SK-N-SH (cell line): ENCODE measurements around the gene UMOD. TPM values are rescaled to one million over a fixed set of nuclear protein-coding genes. Genes with fewer than 3 reads are reported as not detected.

Experiments
- CTCF ChIA-PET: fragments of 300-600, 350-600 bp; formaldehyde crosslinking; extraction: SDS; loops from one replicate; lab custom pipeline; 2021; lab: Yijun Ruan, JAX
- POLR2A ChIA-PET: fragments of 350-600 bp; sonication (Branson Sonifier 250); formaldehyde crosslinking; extraction: SDS; loops from one replicate; lab custom pipeline; 2020; ENCODE audit warnings: antibody characterized with exemption, inconsistent platforms; lab: Yijun Ruan, JAX
- DNase-seq: peaks from one replicate; pipeline ENCODE4 v3.0.0; 2012
- H2AFZ ChIP-seq: fragments of 200-600 bp; sonication (generic); 2 replicates; pipeline ENCODE4 v1.8.1; 2016; ENCODE audit warnings: antibody characterized with exemption, mild to moderate bottlenecking, low read depth
- H3F3A ChIP-seq: fragments of 200-600 bp; sonication (generic); replicated peaks from 2 replicates; pipeline ENCODE3; 2016; ENCODE audit warnings: antibody characterized with exemption, mild to moderate bottlenecking; ENCODE audit not compliant: insufficient read depth
- H3K27ac ChIP-seq, 2 experiments: fragments of 200-500 bp in 1 of 2; fragments of 200-600 bp in 1 of 2; sonication (Bioruptor generic) in 1 of 2; sonication (generic), shearing (Covaris generic) in 1 of 2; 2 replicates each; pipeline versions ENCODE4 v1.5.1 to v1.6.1; 2014 to 2016; ENCODE audit warnings: low read depth in 2 of 2, inconsistent platforms in 1 of 2, low read length in 1 of 2, mild to moderate bottlenecking in 1 of 2, mixed read lengths in 1 of 2
- H3K27me3 ChIP-seq: fragments of 200-600 bp; sonication (generic), shearing (Covaris generic); 2 replicates; pipeline ENCODE4 v1.6.1; 2016; ENCODE audit warnings: mixed run types; ENCODE audit not compliant: insufficient read depth
- H3K36me3 ChIP-seq, 2 experiments: fragments of 200-500 bp in 1 of 2; fragments of 200-600 bp in 1 of 2; sonication (Bioruptor generic) in 1 of 2; sonication (generic) in 1 of 2; replicated peaks in 1 of 2; 2 replicates each; pipeline versions ENCODE3 to v1.5.1; 2014 to 2016; ENCODE audit warnings: low read length in 1 of 2, mild to moderate bottlenecking in 1 of 2; ENCODE audit not compliant: insufficient read depth in 2 of 2, control insufficient read depth in 1 of 2
- H3K4me1 ChIP-seq, 2 experiments: fragments of 200-500 bp in 1 of 2; fragments of 200-600 bp in 1 of 2; sonication (Bioruptor generic) in 1 of 2; sonication (generic), shearing (Covaris generic) in 1 of 2; 2 replicates each; pipeline versions ENCODE4 v1.5.1 to v1.6.1; 2014 to 2016; ENCODE audit warnings: low read depth in 1 of 2, low read length in 1 of 2, mixed run types in 1 of 2; ENCODE audit not compliant: insufficient read depth in 2 of 2, control insufficient read depth in 1 of 2
- H3K4me2 ChIP-seq: fragments of 200-600 bp; sonication (generic), shearing (Covaris generic); 2 replicates; pipeline ENCODE4 v1.6.1; 2017; ENCODE audit warnings: mixed run types
- H3K4me3 ChIP-seq, 2 experiments: fragments of 200-500 bp in 1 of 2; fragments of 200-600 bp in 1 of 2; sonication (Bioruptor generic) in 1 of 2; sonication (generic), shearing (Covaris generic) in 1 of 2; 2 replicates each; pipeline versions ENCODE4 v1.5.1 to v1.8.1; 2014 to 2016; ENCODE audit warnings: low read depth in 2 of 2, inconsistent platforms in 1 of 2, low read length in 1 of 2, mild to moderate bottlenecking in 1 of 2, mixed read lengths in 1 of 2, moderate library complexity in 1 of 2
- H3K79me2 ChIP-seq: fragments of 200-600 bp; sonication (generic); 2 replicates; pipeline ENCODE4 v1.8.1; 2017; ENCODE audit warnings: mild to moderate bottlenecking; ENCODE audit not compliant: insufficient read depth
- H3K9ac ChIP-seq: fragments of 200-600 bp; sonication (generic); 2 replicates; pipeline ENCODE4 v1.6.1; 2017; ENCODE audit warnings: mixed run types
- H3K9me2 ChIP-seq: fragments of 200-600 bp; sonication (generic); 2 replicates; pipeline ENCODE4 v1.6.1; 2017; ENCODE audit warnings: mixed run types
- H3K9me3 ChIP-seq: fragments of 200-600 bp; sonication (generic); 2 replicates; pipeline ENCODE4 v1.6.1; 2017; ENCODE audit warnings: mixed run types, mild to moderate bottlenecking, moderate library complexity
- H4K20me1 ChIP-seq: fragments of 200-600 bp; sonication (generic); 2 replicates; pipeline ENCODE4 v1.6.1; 2017; ENCODE audit warnings: mild to moderate bottlenecking, mixed run types; ENCODE audit not compliant: insufficient read depth
- CHD2 ChIP-seq: fragments of 150-350 bp; IDR thresholded peaks from 2 replicates; pipeline ENCODE4 v1.6.1; 2018; ENCODE audit warnings: low read length; ENCODE audit not compliant: partially characterized antibody
- EP300 ChIP-seq, 2 experiments: IDR thresholded peaks; 2 replicates each; pipeline versions ENCODE4 v1.4.0 to v1.6.1; 2012; ENCODE audit warnings: borderline replicate concordance in 1 of 2, low read depth in 1 of 2, low read length in 1 of 2
- EZH2phosphoT487 ChIP-seq: fragments of 200-600 bp; sonication (generic); IDR thresholded peaks from 2 replicates; pipeline ENCODE4 v1.6.1; 2017; ENCODE audit warnings: low read depth, mixed run types, mild to moderate bottlenecking, antibody characterized with exemption, moderate library complexity, borderline replicate concordance
- MXI1 ChIP-seq: IDR thresholded peaks from 2 replicates; pipeline ENCODE4 v1.6.1; 2012; ENCODE audit warnings: mild to moderate bottlenecking, low read depth, low read length, improper control_type of control experiment
- NFIC ChIP-seq: IDR thresholded peaks from 2 replicates; pipeline ENCODE4 v1.4.0; 2012; ENCODE audit warnings: borderline replicate concordance
- NRF1 ChIP-seq: IDR thresholded peaks from 2 replicates; pipeline ENCODE4 v1.6.1; 2012; ENCODE audit warnings: low read depth, mild to moderate bottlenecking, low read length
- RAD21 ChIP-seq: IDR thresholded peaks from 2 replicates; pipeline ENCODE4 v1.6.1; 2012; ENCODE audit warnings: mild to moderate bottlenecking, low read length
- RCOR1 ChIP-seq: fragments of 150-350 bp; IDR thresholded peaks from 2 replicates; pipeline ENCODE4 v1.6.1; 2017; ENCODE audit warnings: antibody characterized with exemption, low read length
- SIN3A ChIP-seq: IDR thresholded peaks from 2 replicates; pipeline ENCODE4 v1.6.1; 2012; ENCODE audit warnings: low read depth, mild to moderate bottlenecking, low read length, moderate library complexity, borderline replicate concordance
- SMC3 ChIP-seq: IDR thresholded peaks from 2 replicates; pipeline ENCODE4 v1.6.1; 2012; ENCODE audit warnings: low read depth, low read length, improper control_type of control experiment
- TAF1 ChIP-seq: IDR thresholded peaks from 2 replicates; pipeline ENCODE4 v1.6.1; 2012; ENCODE audit warnings: low read depth, mild to moderate bottlenecking, low read length, moderate library complexity, borderline replicate concordance
- TCF12 ChIP-seq: IDR thresholded peaks from 2 replicates; pipeline ENCODE4 v1.4.0; 2012
- YY1 ChIP-seq: IDR thresholded peaks from 2 replicates; pipeline ENCODE4 v1.4.0; 2012; ENCODE audit warnings: low read depth, mild to moderate bottlenecking
- WGBS: methylation state at CpG from one replicate; pipeline ENCODE4 v1.1.6; 2017; ENCODE audit warnings: low lambda C conversion rate; 5-methylcytosine and 5-hydroxymethylcytosine counted together
- polyA plus RNA-seq, 3 experiments: library from polyadenylated mRNA; depleted of rRNA; stranded (reverse); fragments of >200 nt; gene quantifications; 2 replicates each; pipeline ENCODE4 v1.2.3, GENCODE V29; 2012
- TF ChIP-seq, protein P1 (sequence below): fragments of 200-600 bp; sonication (generic); IDR thresholded peaks from 2 replicates; pipeline ENCODE4 v1.6.1; 2017; ENCODE audit warnings: antibody characterized with exemption, mild to moderate bottlenecking, moderate library complexity
- TF ChIP-seq, protein P2 (sequence below): fragments of 150-350 bp; IDR thresholded peaks from 2 replicates; pipeline ENCODE4 v1.6.1; 2016; ENCODE audit warnings: mild to moderate bottlenecking, low read depth, low read length
- TF ChIP-seq, protein P3 (sequence below): fragments of 150-350 bp; IDR thresholded peaks from 2 replicates; pipeline ENCODE4 v1.6.1; 2017; ENCODE audit warnings: antibody characterized with exemption, low read length, low read depth, borderline replicate concordance
- TF ChIP-seq, protein P4 (sequence below): IDR thresholded peaks from 2 replicates; pipeline ENCODE4 v1.4.0; 2012; ENCODE audit warnings: low read depth, borderline replicate concordance
- TF ChIP-seq, protein P5 (sequence below): IDR thresholded peaks from 2 replicates; pipeline ENCODE4; 2012

The UMOD gene
- polyA plus RNA-seq, 1 of the 3 experiments (the other 2 are of a cell fraction): not detected

DNA sequence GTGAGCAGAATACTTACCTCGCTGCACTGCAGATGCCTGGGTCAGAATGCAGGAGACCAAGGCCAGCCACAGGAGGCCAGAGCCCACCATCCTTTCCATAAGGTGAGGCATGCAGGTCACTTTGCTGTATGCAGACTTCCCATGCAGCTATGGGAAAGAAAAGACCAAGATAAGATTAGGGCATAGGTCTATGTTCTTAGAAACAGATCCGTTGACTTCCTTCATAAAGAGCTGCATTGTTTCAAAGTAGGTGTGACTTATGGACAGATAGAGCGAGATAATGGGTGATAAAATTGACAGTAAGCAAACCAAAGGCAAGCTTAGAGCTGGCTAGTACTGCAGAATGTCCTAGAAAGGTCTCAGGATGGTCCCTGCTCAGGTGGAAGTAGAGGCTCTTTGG is 26.2 kb downstream of the UMOD start (continued):
- TF ChIP-seq, protein P1, sequence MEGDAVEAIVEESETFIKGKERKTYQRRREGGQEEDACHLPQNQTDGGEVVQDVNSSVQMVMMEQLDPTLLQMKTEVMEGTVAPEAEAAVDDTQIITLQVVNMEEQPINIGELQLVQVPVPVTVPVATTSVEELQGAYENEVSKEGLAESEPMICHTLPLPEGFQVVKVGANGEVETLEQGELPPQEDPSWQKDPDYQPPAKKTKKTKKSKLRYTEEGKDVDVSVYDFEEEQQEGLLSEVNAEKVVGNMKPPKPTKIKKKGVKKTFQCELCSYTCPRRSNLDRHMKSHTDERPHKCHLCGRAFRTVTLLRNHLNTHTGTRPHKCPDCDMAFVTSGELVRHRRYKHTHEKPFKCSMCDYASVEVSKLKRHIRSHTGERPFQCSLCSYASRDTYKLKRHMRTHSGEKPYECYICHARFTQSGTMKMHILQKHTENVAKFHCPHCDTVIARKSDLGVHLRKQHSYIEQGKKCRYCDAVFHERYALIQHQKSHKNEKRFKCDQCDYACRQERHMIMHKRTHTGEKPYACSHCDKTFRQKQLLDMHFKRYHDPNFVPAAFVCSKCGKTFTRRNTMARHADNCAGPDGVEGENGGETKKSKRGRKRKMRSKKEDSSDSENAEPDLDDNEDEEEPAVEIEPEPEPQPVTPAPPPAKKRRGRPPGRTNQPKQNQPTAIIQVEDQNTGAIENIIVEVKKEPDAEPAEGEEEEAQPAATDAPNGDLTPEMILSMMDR: no peak
- TF ChIP-seq SMC3: no peak
- TF ChIP-seq, all 33 proteins: peak for 0

DNA sequence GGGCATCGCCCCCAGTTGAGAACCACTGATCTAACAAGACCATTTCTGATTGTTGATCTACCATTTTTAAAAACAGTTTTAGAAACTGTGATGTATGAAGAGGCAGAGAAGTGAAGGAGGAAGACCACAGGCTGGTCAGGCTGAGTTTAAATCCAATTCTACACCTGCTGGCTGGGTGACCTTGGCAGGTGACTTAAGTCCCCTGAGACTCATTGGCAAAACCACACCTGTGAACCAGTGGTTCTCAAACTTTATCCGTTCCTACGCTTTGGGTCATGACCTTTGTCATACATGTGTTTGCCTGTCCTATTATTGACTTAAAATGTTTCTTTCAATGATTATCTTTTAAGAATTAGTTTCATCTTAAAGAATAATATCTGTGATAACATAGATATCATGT is 27.5 kb downstream of the UMOD start:
- ChIA-PET CTCF (interaction anchor here (1.6 kb wide), 1 partner anchor 418 kb away, joined by 6 read pairs; no protein-coding TSS in a partner anchor), POLR2A (no interaction called here)
- no peak overlapping the region for H3K4me2 ChIP-seq
- H4K20me1 ChIP-seq: no peaks in the 10 kb centered on the region
- no peak overlapping the region for H3K4me3 ChIP-seq
- no peaks in the 10 kb centered on the region for H3K9me2 ChIP-seq
- DNase-seq: no peak
- no peaks in the 10 kb centered on the region for H3K9me3 ChIP-seq
- no peak overlapping the region for H3K9ac ChIP-seq
- no peaks in the 10 kb centered on the region for H3K4me1 ChIP-seq
- H3K27me3 ChIP-seq: no peaks in the 10 kb centered on the region
- H3K36me3 ChIP-seq: no peaks in the 10 kb centered on the region
- TF ChIP-seq MXI1: no peak
- TF ChIP-seq SIN3A: no peak
- TF ChIP-seq EP300 (IDR thresholded peaks at IDR 0.05; ENCODE audit: borderline replicate concordance in 1 of 2, low read depth in 1 of 2, low read length in 1 of 2): no peak
- no peak for TF ChIP-seq CHD2
- no peak for TF ChIP-seq RCOR1
- TF ChIP-seq, protein P2, sequence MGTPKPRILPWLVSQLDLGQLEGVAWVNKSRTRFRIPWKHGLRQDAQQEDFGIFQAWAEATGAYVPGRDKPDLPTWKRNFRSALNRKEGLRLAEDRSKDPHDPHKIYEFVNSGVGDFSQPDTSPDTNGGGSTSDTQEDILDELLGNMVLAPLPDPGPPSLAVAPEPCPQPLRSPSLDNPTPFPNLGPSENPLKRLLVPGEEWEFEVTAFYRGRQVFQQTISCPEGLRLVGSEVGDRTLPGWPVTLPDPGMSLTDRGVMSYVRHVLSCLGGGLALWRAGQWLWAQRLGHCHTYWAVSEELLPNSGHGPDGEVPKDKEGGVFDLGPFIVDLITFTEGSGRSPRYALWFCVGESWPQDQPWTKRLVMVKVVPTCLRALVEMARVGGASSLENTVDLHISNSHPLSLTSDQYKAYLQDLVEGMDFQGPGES: no peak
- TF ChIP-seq, protein P1: no peak
- TF ChIP-seq NRF1: no peak
- TF ChIP-seq EZH2phosphoT487: no peak
- TF ChIP-seq YY1: no peak
- TF ChIP-seq, protein P3, sequence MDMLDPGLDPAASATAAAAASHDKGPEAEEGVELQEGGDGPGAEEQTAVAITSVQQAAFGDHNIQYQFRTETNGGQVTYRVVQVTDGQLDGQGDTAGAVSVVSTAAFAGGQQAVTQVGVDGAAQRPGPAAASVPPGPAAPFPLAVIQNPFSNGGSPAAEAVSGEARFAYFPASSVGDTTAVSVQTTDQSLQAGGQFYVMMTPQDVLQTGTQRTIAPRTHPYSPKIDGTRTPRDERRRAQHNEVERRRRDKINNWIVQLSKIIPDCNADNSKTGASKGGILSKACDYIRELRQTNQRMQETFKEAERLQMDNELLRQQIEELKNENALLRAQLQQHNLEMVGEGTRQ: no peak
- TF ChIP-seq, protein P4, sequence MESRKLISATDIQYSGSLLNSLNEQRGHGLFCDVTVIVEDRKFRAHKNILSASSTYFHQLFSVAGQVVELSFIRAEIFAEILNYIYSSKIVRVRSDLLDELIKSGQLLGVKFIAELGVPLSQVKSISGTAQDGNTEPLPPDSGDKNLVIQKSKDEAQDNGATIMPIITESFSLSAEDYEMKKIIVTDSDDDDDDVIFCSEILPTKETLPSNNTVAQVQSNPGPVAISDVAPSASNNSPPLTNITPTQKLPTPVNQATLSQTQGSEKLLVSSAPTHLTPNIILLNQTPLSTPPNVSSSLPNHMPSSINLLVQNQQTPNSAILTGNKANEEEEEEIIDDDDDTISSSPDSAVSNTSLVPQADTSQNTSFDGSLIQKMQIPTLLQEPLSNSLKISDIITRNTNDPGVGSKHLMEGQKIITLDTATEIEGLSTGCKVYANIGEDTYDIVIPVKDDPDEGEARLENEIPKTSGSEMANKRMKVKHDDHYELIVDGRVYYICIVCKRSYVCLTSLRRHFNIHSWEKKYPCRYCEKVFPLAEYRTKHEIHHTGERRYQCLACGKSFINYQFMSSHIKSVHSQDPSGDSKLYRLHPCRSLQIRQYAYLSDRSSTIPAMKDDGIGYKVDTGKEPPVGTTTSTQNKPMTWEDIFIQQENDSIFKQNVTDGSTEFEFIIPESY: no peak
- no peak for TF ChIP-seq NFIC
- TF ChIP-seq TCF12: no peak
- no peak for TF ChIP-seq TAF1
- no peak for TF ChIP-seq RAD21
- TF ChIP-seq, protein P5, sequence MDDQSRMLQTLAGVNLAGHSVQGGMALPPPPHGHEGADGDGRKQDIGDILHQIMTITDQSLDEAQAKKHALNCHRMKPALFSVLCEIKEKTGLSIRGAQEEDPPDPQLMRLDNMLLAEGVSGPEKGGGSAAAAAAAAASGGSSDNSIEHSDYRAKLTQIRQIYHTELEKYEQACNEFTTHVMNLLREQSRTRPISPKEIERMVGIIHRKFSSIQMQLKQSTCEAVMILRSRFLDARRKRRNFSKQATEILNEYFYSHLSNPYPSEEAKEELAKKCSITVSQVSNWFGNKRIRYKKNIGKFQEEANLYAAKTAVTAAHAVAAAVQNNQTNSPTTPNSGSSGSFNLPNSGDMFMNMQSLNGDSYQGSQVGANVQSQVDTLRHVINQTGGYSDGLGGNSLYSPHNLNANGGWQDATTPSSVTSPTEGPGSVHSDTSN: no peak
- no peak overlapping the region for H2AFZ ChIP-seq
- 2% methylated on average over 3 of the region's 3 CpGs for WGBS
- H3K79me2 ChIP-seq: no peaks in the 10 kb centered on the region
- H3K27ac ChIP-seq: no peak overlapping the region
- H3F3A ChIP-seq: no peaks in the 10 kb centered on the region
